CMK (cell line): ENCODE results near the gene PTPRM.

Experiments used
- DNase-seq: peaks from one replicate; pipeline ENCODE4 v3.0.0-alpha.2; 2010; ENCODE audit warnings: low read depth

PTPRM gene

GRCh38 chr18:8008033-8008432 is 440.9 kb downstream of the PTPRM start:
- no peak for DNase-seq

- DNase-seq, result no peak
Observed at GRCh38 chr18:8011361-8011760, 444.2 kb downstream of the PTPRM start.

DNA sequence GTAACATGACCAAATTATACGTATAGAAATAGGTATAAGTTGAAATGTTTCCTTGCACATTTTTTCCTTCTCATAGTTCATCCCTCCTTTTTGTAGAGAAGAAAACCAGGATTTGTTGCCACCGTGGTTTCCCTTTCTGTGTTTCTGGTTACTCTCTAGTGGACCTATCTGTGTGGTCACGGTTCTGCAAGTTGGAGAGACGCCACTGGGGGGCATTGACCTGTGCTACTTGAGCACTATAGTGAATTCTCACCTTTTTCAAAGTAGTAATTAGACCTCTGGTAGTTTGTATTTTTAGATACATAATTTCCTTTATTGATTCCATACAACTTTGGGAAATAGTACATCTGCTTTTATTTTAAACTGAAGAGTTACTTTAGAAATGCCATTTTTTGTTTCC is 444.8 kb downstream of the PTPRM start:
- DNase-seq, result no peak

- DNase-seq, result no peak
Observed at GRCh38 chr18:8018701-8019331, 451.7 kb downstream of the PTPRM start.

- DNase-seq, result no peak
Observed at GRCh38 chr18:8019600-8019999, 452.5 kb downstream of the PTPRM start.

GRCh38 chr18:8020132-8020846 is 453.2 kb downstream of the PTPRM start:
- no peak for DNase-seq

DNA sequence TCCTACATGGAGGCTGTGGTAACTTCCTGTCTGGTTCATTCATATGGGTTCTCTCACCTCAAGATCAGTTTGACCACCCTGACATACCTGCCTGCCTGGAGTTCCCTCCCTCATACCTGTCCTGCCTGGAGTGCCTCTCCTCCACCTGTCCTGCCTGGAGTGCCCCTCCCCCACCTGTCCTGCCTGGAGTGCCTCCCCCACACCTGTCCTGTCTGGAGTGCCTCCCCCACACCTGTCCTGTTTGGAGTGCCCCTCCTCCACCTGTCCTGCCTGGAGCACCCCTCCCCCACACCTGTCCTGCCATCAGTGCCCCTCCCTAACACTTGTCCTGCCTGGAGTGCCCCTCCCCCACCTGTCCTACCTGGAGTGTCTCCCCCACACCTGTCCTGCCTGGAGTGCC is 461.9 kb downstream of the PTPRM start:
- DNase-seq, result no peak

DNA sequence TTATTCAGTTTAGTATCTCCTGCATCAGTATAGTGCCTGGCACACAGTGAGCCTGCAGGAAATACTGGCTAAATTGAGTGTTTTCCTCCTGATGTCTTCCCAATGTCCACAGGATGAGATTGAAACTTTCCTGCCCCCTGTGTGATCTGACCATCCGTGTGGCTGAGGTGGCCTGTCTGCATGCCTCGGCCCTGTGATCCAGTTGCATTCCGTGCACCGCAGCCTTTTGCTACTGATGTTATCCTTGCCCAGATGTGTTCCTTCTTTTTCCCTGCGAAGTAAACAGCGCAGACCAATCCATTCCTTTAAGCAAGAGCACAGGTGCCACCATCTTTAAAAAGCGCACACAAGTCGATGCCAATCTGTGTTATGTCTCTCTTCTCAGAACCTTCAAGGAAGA is 462.6 kb downstream of the PTPRM start:
- DNase-seq, result no peak

- DNase-seq, result no peak
Observed at GRCh38 chr18:8030201-8030600, 463.1 kb downstream of the PTPRM start.

DNA sequence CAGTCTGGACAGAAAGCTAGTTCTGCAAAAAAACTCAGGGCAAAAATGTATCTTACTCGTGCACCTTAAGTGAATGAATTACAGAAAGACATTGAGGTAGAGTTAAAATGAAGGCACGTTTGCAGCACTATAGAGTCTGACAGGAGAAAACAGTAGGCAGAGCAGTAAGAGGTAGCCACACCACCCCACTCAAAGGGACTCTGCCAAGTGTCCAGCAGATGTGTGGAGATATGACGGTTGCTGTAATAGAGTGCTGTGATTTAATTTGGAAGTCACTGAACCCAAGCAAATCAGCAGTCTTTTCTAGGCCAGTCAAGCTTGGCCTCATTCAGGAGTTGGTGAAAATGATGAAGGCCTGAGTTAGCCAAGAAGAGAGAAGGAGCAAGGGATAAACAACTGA is 464.4 kb downstream of the PTPRM start:
- DNase-seq, result no peak

GRCh38 chr18:8034674-8035073 is 467.6 kb downstream of the PTPRM start:
- DNase-seq, result no peak

- DNase-seq, result no peak
Observed at GRCh38 chr18:8036551-8036950, 469.4 kb downstream of the PTPRM start.

- DNase-seq, result no peak
Observed at GRCh38 chr18:8037296-8037695, 470.2 kb downstream of the PTPRM start.

DNA sequence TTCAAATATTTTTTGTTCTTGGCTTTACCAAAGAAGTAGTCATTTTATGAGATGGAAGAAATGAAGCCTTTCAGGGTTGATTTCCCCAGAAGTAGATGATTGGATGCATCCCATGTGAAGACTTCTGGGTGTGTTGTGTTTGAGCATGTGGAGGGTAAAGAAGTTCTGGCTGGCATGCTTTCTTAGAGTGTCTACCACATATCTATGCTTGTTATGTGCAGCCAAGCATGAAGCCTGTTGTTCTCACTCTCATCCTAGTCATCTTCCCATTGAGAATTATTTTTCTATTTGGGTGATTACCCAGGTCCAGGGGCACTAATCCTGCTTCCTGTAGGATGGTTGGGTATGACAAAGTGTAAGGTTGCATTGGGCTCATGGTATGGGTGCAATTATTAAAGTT is 472.9 kb downstream of the PTPRM start:
- no peak for DNase-seq

GRCh38 chr18:8041526-8042111 is 474.5 kb downstream of the PTPRM start:
- no peak for DNase-seq

GRCh38 chr18:8044004-8044403 is 476.9 kb downstream of the PTPRM start:
- no peak for DNase-seq

GRCh38 chr18:8045160-8045883 is 478.2 kb downstream of the PTPRM start:
- DNase-seq, result no peak

GRCh38 chr18:8045884-8046281 is 478.8 kb downstream of the PTPRM start:
- DNase-seq, result no peak

- no peak for DNase-seq
Observed at GRCh38 chr18:8046441-8046840, 479.3 kb downstream of the PTPRM start.

- DNase-seq, result no peak
Observed at GRCh38 chr18:8049147-8049546, 482.0 kb downstream of the PTPRM start.

DNA sequence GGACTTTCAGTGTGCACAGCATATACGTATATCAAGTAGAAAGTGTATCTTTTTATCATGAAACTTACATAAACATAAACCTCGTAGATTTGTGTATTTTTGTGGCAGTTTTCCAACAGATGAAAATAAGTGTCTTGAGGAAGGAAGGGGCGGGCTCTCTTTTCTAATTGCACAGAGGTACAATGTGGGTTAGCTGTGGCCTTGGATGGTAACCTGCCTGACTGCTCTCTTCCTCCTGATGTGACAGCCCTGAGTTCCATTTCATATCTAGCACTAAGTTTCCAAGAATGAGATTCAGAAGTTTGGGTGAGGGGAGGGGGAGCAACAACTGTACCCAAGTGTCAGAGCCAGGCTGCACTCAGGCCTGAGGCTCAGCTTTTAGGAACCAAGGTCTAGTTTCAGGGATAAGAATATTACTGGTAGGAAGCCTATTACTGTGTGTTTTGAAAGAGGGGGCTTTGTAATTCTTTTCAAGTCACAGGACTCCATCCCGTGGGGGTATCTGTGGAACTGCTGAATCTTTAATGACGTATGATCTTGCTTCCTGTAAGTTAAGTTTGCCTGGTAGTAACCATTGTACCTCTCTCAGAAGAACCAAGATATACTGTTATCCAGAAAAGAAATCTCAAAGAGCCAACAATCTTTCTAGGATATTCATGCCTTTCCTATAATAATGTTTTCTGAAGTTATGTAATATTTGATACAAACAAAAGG is 483.7 kb downstream of the PTPRM start:
- DNase-seq, result no peak

DNA sequence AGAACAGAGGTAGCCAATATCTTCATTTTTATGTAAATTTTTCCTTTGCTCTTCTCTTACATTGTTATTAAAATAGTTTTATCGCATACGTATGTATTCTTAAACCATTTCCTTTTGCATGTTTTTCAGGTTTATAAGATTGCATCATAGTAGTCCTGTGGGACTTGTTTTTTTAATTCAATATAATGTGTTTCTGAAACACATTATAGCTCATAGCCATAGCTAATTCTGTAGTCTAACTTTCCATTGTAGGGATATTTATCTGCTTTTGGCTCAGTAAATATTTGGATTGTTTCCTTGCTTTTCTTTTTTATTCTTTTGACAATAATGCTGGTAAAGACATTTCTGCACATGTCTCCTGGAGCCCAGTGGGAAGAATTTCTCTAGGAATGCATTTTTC is 484.3 kb downstream of the PTPRM start:
- DNase-seq, result no peak
